Effector memory CD4-positive, alpha-beta T cell (primary cell): ENCODE data around the gene CHSY1.

Experiments used
- DNase-seq, 3 donors: peaks; one replicate each; pipeline ENCODE4 v3.0.0-alpha.2; 2020
- H3K27ac ChIP-seq: 2 replicates; pipeline ENCODE4 v1.7.0; 2013; ENCODE audit warnings: mild to moderate bottlenecking, low read length, moderate library complexity; ENCODE audit not compliant: insufficient read depth, poor library complexity, severe bottlenecking
- H3K27me3 ChIP-seq: replicated peaks from 2 replicates; pipeline ENCODE4 v1.7.0; 2013; ENCODE audit warnings: mild to moderate bottlenecking, low read length; ENCODE audit not compliant: insufficient read depth, control insufficient read depth, poor library complexity, severe bottlenecking
- H3K36me3 ChIP-seq: 2 replicates; pipeline ENCODE4 v1.7.0; 2013; ENCODE audit warnings: mild to moderate bottlenecking, low read length, moderate library complexity; ENCODE audit not compliant: control insufficient read depth, insufficient read depth
- H3K4me1 ChIP-seq: 2 replicates; pipeline ENCODE4 v1.7.0; 2013; ENCODE audit warnings: low read length, mild to moderate bottlenecking; ENCODE audit not compliant: control insufficient read depth, insufficient read depth, poor library complexity, severe bottlenecking
- H3K4me3 ChIP-seq: 2 replicates; pipeline ENCODE4 v1.7.0; 2013; ENCODE audit warnings: low read length, low read depth, mild to moderate bottlenecking; ENCODE audit not compliant: insufficient read depth, poor library complexity, severe bottlenecking
- H3K9me3 ChIP-seq: 2 replicates; pipeline ENCODE4 v1.7.0; 2013; ENCODE audit warnings: mild to moderate bottlenecking, low read length, moderate library complexity; ENCODE audit not compliant: control insufficient read depth

CHSY1 gene

GRCh38 chr15:101213570-101213969 lies 38.3 kb downstream of the CHSY1 start:
- H3K36me3 ChIP-seq, result no peaks in the 10 kb centered on the region
- H3K9me3 ChIP-seq, result no peaks in the 10 kb centered on the region
- no peaks in the 10 kb centered on the region for H3K4me1 ChIP-seq
- DNase-seq, result no peak
- H3K27me3 ChIP-seq, result no peaks in the 10 kb centered on the region
- H3K27ac ChIP-seq, result no peak overlapping the region
- H3K4me3 ChIP-seq, result no peak overlapping the region

- Histone ChIP-seq H3K27ac (no peak overlapping the region), H3K4me1 (no peaks in the 10 kb centered on the region), H3K4me3 (no peak overlapping the region), H3K36me3 (no peaks in the 10 kb centered on the region), H3K9me3 (no peaks in the 10 kb centered on the region), H3K27me3 (no peaks in the 10 kb centered on the region)
- DNase-seq, result no peak
These were observed 38.7 kb downstream of the CHSY1 start for GRCh38 chr15:101213147-101213546.

DNA sequence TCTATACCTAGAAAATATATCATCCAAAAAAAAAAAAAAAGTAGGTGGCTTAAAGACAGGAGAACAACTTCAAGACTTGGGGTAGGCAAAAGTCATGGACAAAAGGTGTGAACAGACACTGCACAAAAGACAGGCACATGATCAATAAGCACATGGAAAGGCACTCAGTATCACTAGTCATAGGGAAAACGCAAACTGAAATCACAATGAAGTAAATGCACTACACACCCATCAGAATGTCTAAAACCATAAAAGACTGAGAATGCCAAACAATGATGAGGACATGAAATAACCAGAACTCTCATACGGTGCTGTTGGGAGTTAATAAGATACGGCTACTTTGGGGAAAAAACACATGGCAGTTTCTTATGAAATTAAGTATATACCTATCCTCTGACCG lies 40.0 kb downstream of the CHSY1 start:
- H3K4me1 ChIP-seq, result peaks cover under 1% of the 10 kb centered on the region
- H3K9me3 ChIP-seq, result no peaks in the 10 kb centered on the region
- H3K36me3 ChIP-seq, result no peaks in the 10 kb centered on the region
- H3K27ac ChIP-seq, result no peak overlapping the region
- DNase-seq, result no peak
- no peak overlapping the region for H3K4me3 ChIP-seq
- no peaks in the 10 kb centered on the region for H3K27me3 ChIP-seq

DNA sequence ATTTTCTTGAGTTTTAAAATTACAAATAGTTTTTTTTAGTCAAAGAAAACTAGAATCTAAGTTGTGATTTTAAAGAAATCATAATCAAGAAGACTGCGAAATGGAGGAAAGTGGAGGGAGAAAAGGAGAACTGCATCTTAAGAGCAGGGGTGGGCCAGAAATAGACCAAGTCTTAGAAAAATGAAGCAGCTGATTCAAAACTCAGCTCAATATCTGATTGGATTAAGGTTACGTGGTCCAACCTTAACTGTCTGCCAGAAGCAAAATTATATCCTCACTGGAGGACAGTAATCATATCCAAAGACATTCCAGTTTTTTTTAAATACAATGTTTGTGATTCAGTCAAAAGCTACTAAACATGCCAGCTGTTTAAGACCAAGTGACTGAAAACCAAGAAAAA lies 41.4 kb downstream of the CHSY1 start:
- Histone ChIP-seq H3K9me3 (no peaks in the 10 kb centered on the region), H3K4me1 (peaks cover 6% of the 10 kb centered on the region), H3K27ac (no peak overlapping the region), H3K36me3 (no peaks in the 10 kb centered on the region), H3K4me3 (no peak overlapping the region), H3K27me3 (no peaks in the 10 kb centered on the region)
- no peak for DNase-seq

DNA sequence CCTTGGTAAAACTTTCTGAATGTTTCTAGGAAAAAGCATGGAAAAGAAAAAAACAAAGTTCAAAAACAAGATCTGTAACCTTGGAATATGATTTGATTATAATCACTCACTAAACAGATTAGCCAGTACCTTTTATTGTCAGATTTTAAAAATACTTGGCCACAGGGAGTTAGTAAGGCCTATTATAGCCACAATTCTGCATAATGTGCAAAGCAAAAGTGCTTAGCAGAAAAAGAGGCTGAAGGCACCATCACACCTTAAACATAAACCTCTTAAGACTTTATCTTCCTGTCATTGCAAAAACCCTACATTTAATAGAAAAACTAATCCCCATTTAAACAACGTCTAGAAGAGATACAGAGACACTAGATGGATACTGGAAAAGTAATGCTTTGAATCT lies 41.8 kb downstream of the CHSY1 start:
- no peak overlapping the region for H3K4me3 ChIP-seq
- H3K9me3 ChIP-seq, result no peaks in the 10 kb centered on the region
- peaks cover 6% of the 10 kb centered on the region for H3K4me1 ChIP-seq
- no peak for DNase-seq
- H3K27ac ChIP-seq, result no peak overlapping the region
- H3K27me3 ChIP-seq, result no peaks in the 10 kb centered on the region
- no peaks in the 10 kb centered on the region for H3K36me3 ChIP-seq

DNA sequence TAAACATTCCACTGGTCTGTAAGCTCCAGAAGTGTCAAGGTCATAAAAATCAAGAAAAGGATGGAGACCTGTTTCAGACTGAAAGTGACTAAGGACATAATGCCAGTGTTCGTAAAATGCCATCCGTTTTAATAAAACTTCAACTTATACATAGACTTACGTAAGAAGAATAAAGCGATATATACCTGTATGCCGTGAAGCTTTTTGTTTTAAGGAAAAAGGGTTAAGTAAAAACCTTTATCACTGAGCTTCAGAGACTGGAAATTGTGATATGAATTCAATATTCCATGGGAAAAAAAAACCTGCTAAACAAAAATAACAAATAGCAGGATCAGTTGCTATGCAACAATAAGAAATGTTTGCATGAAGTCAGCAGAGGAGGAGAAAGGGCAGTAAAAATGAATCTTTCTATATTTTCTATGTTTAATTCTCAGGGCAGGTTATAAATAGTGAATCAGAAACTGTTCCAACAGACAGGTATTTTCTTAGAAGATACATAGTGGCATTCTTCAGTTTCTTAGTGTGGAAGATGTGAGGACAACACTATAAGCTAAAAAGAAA lies 42.5 kb downstream of the CHSY1 start:
- DNase-seq, result no peak
- H3K27ac ChIP-seq, result no peak overlapping the region
- no peak overlapping the region for H3K4me3 ChIP-seq
- H3K36me3 ChIP-seq, result no peaks in the 10 kb centered on the region
- no peaks in the 10 kb centered on the region for H3K27me3 ChIP-seq
- H3K9me3 ChIP-seq, result no peaks in the 10 kb centered on the region
- H3K4me1 ChIP-seq, result peaks cover 6% of the 10 kb centered on the region

DNA sequence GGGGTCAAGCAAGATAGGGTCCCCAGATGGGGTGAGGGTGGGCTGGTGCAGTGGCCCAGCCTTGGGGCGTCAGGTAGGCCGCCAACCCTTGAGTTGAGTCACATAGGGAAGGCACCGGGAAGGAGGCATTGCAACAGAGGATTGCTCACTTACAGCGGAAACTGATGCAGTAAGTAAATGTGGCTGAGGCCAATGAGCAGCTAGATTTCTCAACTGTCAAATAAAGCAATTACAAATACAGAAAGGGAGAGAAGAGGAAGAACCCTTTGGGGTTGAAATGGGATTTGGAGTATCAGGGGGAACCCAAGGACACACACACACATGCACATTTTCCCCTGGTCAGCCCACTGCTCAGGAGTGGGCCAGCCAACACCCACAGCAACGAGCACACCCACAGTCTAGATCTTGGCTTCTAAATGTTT lies 44.0 kb downstream of the CHSY1 start:
- Histone ChIP-seq H3K4me1 (peaks cover 6% of the 10 kb centered on the region), H3K4me3 (no peak overlapping the region), H3K27ac (no peak overlapping the region), H3K36me3 (no peaks in the 10 kb centered on the region), H3K27me3 (no peaks in the 10 kb centered on the region), H3K9me3 (no peaks in the 10 kb centered on the region)
- no peak for DNase-seq

DNA sequence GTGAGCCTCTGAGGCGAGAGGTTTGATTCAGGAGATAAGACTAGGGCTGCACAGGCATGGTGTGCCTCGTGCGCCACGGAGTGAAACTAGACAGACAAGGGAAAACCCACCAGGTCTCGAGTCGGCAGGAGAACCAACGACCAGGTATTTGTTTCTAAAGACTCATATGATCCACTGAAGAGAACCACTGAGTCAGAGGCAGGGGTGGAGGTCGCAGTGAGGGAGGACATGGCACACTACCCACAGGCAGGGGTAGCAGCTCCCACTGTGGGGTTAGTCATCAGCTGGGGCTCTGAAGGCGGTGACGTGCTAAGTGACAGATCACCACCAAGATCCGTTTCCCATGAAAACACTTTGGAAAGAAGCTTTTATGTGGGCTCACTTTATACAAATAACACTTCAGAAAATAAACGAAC lies 45.7 kb downstream of the CHSY1 start:
- Histone ChIP-seq H3K36me3 (no peaks in the 10 kb centered on the region), H3K27ac (no peak overlapping the region), H3K27me3 (no peaks in the 10 kb centered on the region), H3K9me3 (no peaks in the 10 kb centered on the region), H3K4me3 (peak overlapping the region; percentile 25), H3K4me1 (peaks cover 6% of the 10 kb centered on the region)
- DNase-seq, result peak; percentile 12 to 62 (median 30)

- no peaks in the 10 kb centered on the region for H3K9me3 ChIP-seq
- H3K27ac ChIP-seq, result no peak overlapping the region
- DNase-seq, result no peak
- H3K4me1 ChIP-seq, result peaks cover 6% of the 10 kb centered on the region
- no peak overlapping the region for H3K4me3 ChIP-seq
- no peaks in the 10 kb centered on the region for H3K36me3 ChIP-seq
- H3K27me3 ChIP-seq, result no peaks in the 10 kb centered on the region
These were observed 46.9 kb downstream of the CHSY1 start for GRCh38 chr15:101204739-101205535.

GRCh38 chr15:101203607-101204189 lies 48.1 kb downstream of the CHSY1 start:
- peaks cover 6% of the 10 kb centered on the region for H3K4me1 ChIP-seq
- H3K9me3 ChIP-seq, result no peaks in the 10 kb centered on the region
- H3K27ac ChIP-seq, result no peak overlapping the region
- DNase-seq, result no peak
- H3K27me3 ChIP-seq, result no peaks in the 10 kb centered on the region
- no peaks in the 10 kb centered on the region for H3K36me3 ChIP-seq
- H3K4me3 ChIP-seq, result no peak overlapping the region
